Fibroblast of pulmonary artery (primary cell): Measurements from ENCODE around the gene APOA4.
"Not testable (repeated sequence)": the region's sequence is repeated elsewhere in the genome, so short reads cannot be mapped to it uniquely, and the experiment has no call there.

ENCODE experiments used
- DNase-seq: peaks from one replicate; pipeline ENCODE4 v3.0.0-alpha.2; 2010; ENCODE audit warnings: low read depth
- H3K4me3 ChIP-seq: replicated peaks from 2 replicates; pipeline ENCODE4 v1.5.1; 2011; ENCODE audit warnings: low read depth, mild to moderate bottlenecking, control low read depth, low read length, moderate library complexity
- TF ChIP-seq, protein P1 (sequence below): IDR thresholded peaks from 2 replicates; pipeline ENCODE4 v1.5.1; 2011; ENCODE audit warnings: mild to moderate bottlenecking, control low read depth, low read length, inconsistent platforms; ENCODE audit errors: missing control alignments

APOA4 gene

DNA sequence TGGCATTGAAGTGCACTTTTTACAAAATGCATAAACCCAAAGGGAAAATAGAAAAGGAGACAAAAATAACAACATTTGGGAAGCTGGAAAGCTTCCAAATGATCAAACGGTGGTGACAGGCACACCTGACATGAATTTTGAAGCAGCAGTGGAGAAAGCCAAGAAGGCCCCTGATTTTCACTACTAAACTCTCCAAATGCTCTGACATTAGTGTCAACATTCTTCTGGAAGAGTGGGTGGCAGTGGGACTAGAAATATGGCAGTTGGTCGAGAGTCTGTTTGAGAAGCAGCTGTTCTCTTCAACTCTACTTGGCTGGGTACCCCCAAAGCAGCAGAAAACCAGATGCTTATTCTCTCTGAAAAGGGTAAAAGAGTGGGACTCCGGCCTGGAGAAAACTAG lies 19.1 kb downstream of the APOA4 start:
- TF ChIP-seq, protein P1, sequence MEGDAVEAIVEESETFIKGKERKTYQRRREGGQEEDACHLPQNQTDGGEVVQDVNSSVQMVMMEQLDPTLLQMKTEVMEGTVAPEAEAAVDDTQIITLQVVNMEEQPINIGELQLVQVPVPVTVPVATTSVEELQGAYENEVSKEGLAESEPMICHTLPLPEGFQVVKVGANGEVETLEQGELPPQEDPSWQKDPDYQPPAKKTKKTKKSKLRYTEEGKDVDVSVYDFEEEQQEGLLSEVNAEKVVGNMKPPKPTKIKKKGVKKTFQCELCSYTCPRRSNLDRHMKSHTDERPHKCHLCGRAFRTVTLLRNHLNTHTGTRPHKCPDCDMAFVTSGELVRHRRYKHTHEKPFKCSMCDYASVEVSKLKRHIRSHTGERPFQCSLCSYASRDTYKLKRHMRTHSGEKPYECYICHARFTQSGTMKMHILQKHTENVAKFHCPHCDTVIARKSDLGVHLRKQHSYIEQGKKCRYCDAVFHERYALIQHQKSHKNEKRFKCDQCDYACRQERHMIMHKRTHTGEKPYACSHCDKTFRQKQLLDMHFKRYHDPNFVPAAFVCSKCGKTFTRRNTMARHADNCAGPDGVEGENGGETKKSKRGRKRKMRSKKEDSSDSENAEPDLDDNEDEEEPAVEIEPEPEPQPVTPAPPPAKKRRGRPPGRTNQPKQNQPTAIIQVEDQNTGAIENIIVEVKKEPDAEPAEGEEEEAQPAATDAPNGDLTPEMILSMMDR = no peak
- no peak overlapping the region for H3K4me3 ChIP-seq
- no peak for DNase-seq

DNA sequence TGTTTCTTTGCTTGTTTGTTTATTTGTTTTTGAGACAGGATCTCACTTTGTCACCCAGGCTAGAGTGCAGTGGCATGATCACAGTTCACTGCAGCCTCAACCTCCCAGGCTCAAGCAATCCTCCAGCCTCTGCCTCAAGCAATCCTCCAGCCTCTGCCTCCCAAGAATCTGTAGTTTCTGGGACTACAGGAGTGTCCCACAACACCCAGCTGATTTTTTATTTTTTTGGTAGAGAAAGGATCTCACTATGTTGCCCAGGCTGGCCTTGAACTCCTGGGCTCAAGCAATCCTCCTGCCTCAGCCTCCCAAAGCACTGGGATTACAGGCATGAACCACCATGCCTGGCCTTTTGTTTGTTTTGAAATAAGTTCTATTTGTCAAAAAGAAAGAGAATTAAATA lies 21.4 kb downstream of the APOA4 start:
- H3K4me3 ChIP-seq, DNase-seq: not testable (repeated sequence)

DNA sequence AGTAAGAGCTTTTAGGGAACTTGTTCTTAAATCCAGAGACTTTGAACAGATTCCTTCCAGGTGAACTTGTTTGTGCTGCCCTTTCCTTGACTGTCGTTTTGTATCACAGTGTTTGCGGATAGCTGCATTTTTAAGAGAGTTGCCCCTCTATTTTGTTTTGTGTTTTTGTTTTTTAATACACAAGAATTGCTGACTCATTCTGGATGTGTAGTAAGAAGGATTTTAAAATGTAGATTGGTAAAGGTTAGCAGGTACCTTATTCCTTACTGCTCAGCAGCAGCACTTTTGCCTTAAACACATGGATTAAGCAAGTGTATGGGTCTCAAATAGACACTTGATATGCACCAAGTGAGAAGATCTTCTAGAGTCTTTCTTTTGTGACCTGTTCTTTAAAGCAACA lies 22.5 kb downstream of the APOA4 start:
- H3K4me3 ChIP-seq = no peak overlapping the region
- TF ChIP-seq, protein P1 = no peak
- no peak for DNase-seq

DNA sequence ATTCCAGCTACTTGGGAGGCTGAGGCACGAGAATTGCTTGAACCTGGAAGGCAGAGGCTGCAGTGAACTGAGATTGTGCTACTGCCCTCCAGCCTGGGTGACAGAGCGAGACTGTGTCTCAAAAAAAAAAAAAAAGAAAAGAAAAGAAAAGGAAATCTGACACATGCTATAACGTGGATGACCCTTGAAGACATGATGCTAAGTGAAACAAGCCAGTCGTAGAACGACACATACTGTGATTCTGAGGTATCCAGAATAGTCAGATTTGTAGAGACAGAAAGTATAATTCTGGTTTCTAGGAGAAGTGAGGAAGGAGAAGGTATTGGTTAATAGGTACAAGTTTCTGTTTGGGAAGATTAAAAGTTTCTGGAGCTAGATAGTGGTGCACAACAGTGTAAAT lies 24.7 kb downstream of the APOA4 start:
- TF ChIP-seq, protein P1 = no peak
- no peak overlapping the region for H3K4me3 ChIP-seq
- DNase-seq = no peak

DNA sequence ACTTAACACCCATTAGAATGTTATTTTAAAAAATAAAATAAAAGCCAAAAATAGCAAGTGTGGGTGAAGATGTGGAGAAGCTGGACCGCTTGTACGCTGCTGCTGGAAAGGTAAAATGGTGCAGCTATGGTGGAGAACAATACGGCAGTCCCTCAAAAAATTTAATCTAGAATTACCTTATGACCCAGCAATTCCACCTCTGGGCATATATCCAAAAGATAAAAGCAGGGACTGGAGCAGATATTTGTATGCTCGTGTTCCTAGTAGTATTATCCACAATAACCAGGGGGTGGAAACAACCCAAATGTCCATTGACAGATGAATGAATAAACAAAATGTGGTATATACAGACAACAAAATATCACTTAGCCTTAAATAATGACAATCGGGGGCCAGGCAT lies 25.3 kb downstream of the APOA4 start:
- TF ChIP-seq, protein P1 = no peak
- DNase-seq = no peak
- H3K4me3 ChIP-seq = no peak overlapping the region

DNA sequence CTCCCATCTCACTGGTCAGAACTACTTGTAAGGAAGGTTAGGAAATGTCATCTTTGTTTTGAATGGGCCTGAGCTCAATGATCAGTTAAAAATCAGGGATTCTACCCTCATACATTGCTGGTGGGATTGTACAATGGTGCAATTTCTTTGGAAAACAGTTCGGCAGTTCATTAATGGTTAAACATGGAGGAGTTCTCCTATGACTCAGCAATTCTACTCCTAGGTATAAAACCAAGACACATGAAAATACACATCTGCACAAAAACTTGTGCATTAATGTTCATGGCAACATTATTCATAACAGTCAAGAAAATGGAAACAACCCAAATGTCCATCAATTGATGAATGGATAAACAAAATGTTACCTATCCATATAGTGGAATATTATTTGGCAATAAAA lies 26.6 kb downstream of the APOA4 start:
- TF ChIP-seq, protein P1 = no peak

DNA sequence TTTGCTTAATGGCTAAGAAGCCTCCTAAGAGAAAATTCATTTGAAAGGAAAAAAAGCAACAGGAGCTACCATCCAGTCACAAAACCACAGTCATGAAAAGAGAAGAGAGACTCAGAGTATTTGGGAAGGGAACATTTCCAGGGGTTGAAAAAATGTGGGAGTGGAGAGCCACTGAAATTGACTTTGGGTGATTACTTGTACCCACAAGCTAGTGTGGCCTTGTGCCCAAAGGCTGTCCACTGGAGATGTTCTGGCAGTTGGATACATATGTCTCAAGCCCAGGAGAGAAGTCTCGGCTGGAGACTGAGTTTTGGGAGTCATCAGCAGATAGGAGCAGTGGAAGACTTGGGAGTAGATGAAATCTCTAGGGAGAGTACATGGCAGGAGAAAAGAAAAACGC lies 28.3 kb downstream of the APOA4 start:
- DNase-seq = no peak

More for the DNA sequence above, 26.6 kb downstream of the APOA4 start:
- DNase-seq = no peak
- no peak overlapping the region for H3K4me3 ChIP-seq

More for the DNA sequence above, 28.3 kb downstream of the APOA4 start:
- H3K4me3 ChIP-seq = no peak overlapping the region
- TF ChIP-seq, protein P1 = no peak
